RWPE2 (cell line): ENCODE measurements around the gene TMIE.

ENCODE experiments used
- ATAC-seq: fragments of 200-7000 bp; cut with Tn5 transposase; 3 replicates; pipeline ENCODE4 v1.9.1; 2021; ENCODE audit warnings: low read depth
- DNase-seq: peaks from one replicate; pipeline ENCODE4 v3.0.0-alpha.2; 2020; ENCODE audit warnings: low spot score
- H3K27ac ChIP-seq: fragments of 450-650 bp; 2 replicates; pipeline ENCODE4 v1.5.1; 2017; ENCODE audit warnings: mild to moderate bottlenecking; ENCODE audit not compliant: poor library complexity, severe bottlenecking
- H3K27me3 ChIP-seq: fragments of 250-450 bp; sonication (Bioruptor Pico); 2 replicates; pipeline ENCODE4 v1.5.1; 2021; ENCODE audit warnings: mild to moderate bottlenecking, moderate library complexity; ENCODE audit not compliant: insufficient read depth, poor library complexity, severe bottlenecking
- H3K36me3 ChIP-seq: fragments of 250-450 bp; sonication (Bioruptor Pico); 2 replicates; pipeline ENCODE4 v1.5.1; 2020; ENCODE audit warnings: low read depth, mild to moderate bottlenecking, moderate library complexity
- H3K4me1 ChIP-seq: fragments of 250-450 bp; sonication (Bioruptor Pico); 2 replicates; pipeline ENCODE4 v1.5.1; 2021; ENCODE audit warnings: mild to moderate bottlenecking, moderate library complexity; ENCODE audit not compliant: insufficient read depth, poor library complexity, severe bottlenecking
- H3K4me3 ChIP-seq: fragments of 250-450 bp; sonication (Bioruptor Pico); 2 replicates; pipeline ENCODE4 v1.5.1; 2021; ENCODE audit warnings: mild to moderate bottlenecking, moderate library complexity; ENCODE audit not compliant: severe bottlenecking
- H3K9me3 ChIP-seq: fragments of 250-450 bp; sonication (Bioruptor Pico); 2 replicates; pipeline ENCODE4 v1.5.1; 2021; ENCODE audit warnings: mild to moderate bottlenecking, moderate library complexity; ENCODE audit not compliant: severe bottlenecking
- TF ChIP-seq, protein P1 (sequence below): fragments of 450-650 bp; IDR thresholded peaks from one replicate; pipeline ENCODE4 v1.5.1; 2017; ENCODE audit warnings: mild to moderate bottlenecking, moderate library complexity; ENCODE audit not compliant: poor library complexity, severe bottlenecking

TMIE gene

DNA sequence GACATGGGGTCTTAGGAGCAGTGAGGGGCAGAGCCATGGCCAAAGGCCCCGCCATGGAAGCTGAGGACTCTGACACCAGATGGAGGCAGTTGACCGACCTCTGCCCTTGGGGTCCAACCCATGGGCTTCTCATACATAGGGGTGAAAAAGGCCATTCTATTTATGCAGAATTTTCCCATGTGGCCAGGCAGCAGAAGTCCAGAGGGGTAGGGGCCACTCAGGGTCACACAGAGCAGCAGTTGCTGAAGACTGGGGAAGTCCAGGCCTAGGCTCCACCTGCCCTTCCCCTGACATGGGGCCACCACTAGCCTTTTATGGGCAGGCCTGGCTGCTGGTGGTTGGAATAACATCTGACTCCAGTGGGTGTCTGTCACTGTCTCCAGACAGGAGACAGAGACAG is 10.1 kb downstream of the TMIE start:
- TF ChIP-seq, protein P1, sequence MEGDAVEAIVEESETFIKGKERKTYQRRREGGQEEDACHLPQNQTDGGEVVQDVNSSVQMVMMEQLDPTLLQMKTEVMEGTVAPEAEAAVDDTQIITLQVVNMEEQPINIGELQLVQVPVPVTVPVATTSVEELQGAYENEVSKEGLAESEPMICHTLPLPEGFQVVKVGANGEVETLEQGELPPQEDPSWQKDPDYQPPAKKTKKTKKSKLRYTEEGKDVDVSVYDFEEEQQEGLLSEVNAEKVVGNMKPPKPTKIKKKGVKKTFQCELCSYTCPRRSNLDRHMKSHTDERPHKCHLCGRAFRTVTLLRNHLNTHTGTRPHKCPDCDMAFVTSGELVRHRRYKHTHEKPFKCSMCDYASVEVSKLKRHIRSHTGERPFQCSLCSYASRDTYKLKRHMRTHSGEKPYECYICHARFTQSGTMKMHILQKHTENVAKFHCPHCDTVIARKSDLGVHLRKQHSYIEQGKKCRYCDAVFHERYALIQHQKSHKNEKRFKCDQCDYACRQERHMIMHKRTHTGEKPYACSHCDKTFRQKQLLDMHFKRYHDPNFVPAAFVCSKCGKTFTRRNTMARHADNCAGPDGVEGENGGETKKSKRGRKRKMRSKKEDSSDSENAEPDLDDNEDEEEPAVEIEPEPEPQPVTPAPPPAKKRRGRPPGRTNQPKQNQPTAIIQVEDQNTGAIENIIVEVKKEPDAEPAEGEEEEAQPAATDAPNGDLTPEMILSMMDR: no peak
- H3K27me3 ChIP-seq: no peaks in the 10 kb centered on the region
- H3K4me1 ChIP-seq: peaks cover 3% of the 10 kb centered on the region
- DNase-seq (peak; percentile 18), ATAC-seq (no peak)
- no peak overlapping the region for H3K4me3 ChIP-seq
- H3K36me3 ChIP-seq: no peaks in the 10 kb centered on the region
- H3K9me3 ChIP-seq: no peaks in the 10 kb centered on the region
- no peak overlapping the region for H3K27ac ChIP-seq

DNA sequence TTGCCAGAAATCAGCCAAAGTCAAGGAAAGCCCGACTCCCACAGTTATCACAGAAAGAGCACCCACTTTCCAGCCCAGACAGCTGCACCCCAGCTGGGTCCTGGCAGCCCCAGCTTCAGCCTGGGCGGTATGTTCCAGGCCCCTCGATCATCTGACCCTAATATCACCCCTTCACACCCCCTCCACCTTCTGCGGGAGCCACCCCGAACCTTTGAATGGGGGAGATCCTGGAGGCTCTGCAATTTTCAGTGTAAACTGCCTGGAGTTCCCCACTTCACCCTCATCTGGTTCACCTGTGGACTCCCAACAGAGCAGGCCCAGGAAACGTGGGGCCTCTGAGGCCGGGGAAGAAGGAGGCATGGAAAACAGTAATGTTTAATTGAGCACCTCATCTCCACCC is 10.6 kb downstream of the TMIE start:
- peak; percentile 9 for DNase-seq
- Histone ChIP-seq H3K36me3 (no peaks in the 10 kb centered on the region), H3K27me3 (no peaks in the 10 kb centered on the region), H3K9me3 (no peaks in the 10 kb centered on the region), H3K4me1 (peaks cover 3% of the 10 kb centered on the region), H3K27ac (no peak overlapping the region), H3K4me3 (no peak overlapping the region)
- TF ChIP-seq, protein P1: no peak
- ATAC-seq: no peak

DNA sequence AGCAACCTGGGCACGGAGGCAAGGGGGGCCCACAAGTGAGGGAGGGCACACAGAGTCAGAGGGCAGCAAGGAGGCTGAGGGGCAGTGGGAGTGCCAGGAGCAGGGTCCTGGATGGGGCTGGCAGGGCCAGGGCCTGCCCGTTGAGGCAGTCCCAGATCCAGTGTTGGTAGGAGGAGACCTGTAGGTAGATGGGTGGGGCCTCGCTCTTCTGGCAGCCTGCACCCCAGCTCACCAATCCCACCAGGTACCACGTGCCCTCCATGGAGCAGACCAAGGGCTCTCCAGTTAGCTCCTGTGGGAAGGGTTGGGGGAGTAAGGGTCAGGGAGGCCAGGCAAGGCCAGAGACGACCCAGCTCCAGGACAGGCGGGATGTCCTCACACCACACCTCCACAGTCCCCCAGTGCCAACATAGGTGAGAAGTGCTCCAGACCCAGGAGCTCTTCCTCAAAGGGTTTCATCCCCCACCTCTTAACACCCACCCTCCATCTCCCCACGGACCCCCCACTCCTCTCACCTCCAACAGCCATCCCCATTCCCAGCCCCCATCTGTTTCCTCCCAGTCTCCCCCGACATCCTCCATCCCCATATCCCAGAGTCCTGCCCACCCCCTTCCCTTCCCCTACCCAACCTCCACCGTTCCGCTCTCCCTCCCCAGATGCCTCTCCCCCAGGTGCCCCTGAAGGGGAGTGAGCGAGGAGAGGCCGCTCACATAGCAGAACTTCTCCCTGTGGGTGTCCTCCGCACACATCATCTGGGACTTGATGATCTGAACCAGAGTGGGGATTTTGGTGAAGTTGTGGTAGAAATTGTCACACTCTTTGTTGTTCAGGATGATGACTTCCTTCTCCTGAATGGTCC is 11.2 kb downstream of the TMIE start:
- no peak for ATAC-seq
- DNase-seq: peak; percentile 34
- no peaks in the 10 kb centered on the region for H3K27me3 ChIP-seq
- peaks cover 3% of the 10 kb centered on the region for H3K4me1 ChIP-seq
- no peaks in the 10 kb centered on the region for H3K9me3 ChIP-seq
- H3K27ac ChIP-seq: no peak overlapping the region
- no peak overlapping the region for H3K4me3 ChIP-seq
- no peaks in the 10 kb centered on the region for H3K36me3 ChIP-seq
- TF ChIP-seq, protein P1: no peak

DNA sequence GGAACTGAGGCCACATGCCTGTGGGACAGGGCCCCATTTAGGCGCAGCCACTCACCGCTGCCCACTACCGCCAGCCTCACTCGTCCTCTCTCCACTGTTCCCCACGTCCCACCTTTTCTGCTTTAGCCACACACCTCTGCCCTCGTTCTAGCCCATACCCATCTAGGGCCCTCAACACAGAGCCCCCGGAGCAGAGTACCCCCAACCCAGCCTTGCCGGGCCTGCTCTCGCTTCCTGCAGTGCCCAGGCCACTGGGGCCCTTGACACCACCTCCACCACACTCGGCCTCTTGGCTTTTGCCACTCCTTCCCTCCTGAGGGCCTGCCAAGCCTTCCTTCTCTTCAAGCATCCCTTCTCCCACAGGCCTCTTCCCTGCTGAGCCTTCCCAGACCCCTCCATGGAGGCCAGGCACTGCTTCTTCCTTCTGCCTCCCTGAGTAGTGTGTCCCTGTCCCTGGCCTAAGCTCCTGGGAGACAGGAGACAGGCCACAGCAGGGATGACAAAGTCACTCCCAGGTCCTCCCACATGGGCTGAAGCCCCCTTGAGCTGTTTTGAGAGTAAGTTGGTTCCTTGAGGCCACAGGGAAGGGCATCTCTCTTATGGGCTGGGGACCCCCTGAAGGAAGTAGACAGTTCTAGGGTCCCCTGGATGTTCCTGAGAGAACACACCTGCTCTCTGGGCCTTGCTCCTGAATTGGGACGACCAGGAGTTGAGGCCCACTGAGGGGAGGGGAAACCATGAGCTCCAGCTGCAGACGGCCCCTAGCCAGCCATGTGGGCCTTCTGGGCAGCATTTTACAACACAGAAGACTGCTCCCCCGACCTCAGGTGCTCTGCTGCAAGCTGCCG is 12.1 kb downstream of the TMIE start:
- H3K4me3 ChIP-seq: no peak overlapping the region
- no peaks in the 10 kb centered on the region for H3K9me3 ChIP-seq
- ATAC-seq (no peak), DNase-seq (peak; percentile 30)
- H3K27me3 ChIP-seq: no peaks in the 10 kb centered on the region
- no peak overlapping the region for H3K27ac ChIP-seq
- no peaks in the 10 kb centered on the region for H3K36me3 ChIP-seq
- peaks cover 3% of the 10 kb centered on the region for H3K4me1 ChIP-seq
- TF ChIP-seq, protein P1: no peak
